A172 (cell line): Measurements from ENCODE around the gene SBF1. TPM values are rescaled to one million over a fixed set of nuclear protein-coding genes. Genes with fewer than 3 reads are reported as not detected.
"Not testable (repeated sequence)": the region's sequence is repeated elsewhere in the genome, so short reads cannot be mapped to it uniquely, and the experiment has no call there.

Experiments used
- DNase-seq: peaks from one replicate; pipeline ENCODE4 v3.0.0-alpha.2; 2015; ENCODE audit warnings: low spot score
- total RNA-seq: library from RNA; depleted of rRNA; stranded (reverse); fragments of >200 nt; shearing (Covaris generic); gene quantifications from 2 replicates; pipeline ENCODE4 v1.2.3, GENCODE V29; 2014; rRNA removed

SBF1 gene
- total RNA-seq, 1 experiment from 2014 or later, result 48.2 TPM

GRCh38 chr22:50397371-50398060 lies 77.3 kb downstream of the SBF1 start:
- DNase-seq, result not testable (repeated sequence)

- no peak for DNase-seq
Observed at GRCh38 chr22:50396751-50397370, 78.0 kb downstream of the SBF1 start.

Other genes starting within 250 kb of the SBF1 start
- 8.9 and 10.6 TPM in 2 replicates for gene TUBGCP6, start 230.0 kb downstream of the SBF1 start, total RNA-seq
- 11.4 and 12.6 TPM in 2 replicates for gene HDAC10, start 223.8 kb downstream of the SBF1 start, total RNA-seq
- 31.4 and 32.2 TPM in 2 replicates for gene MAPK12, start 213.4 kb downstream of the SBF1 start, total RNA-seq
- gene MAPK11, start 204.7 kb downstream of the SBF1 start, total RNA-seq, result 13.4 and 15.4 TPM in 2 replicates
- 64.9 and 65.0 TPM in 2 replicates for gene PLXNB2, start 167.4 kb downstream of the SBF1 start, total RNA-seq
- gene DENND6B, start 148.0 kb downstream of the SBF1 start, total RNA-seq, result 1.2 and 2.9 TPM in 2 replicates
- 28.0 and 36.6 TPM in 2 replicates for gene PPP6R2, start 131.7 kb downstream of the SBF1 start, total RNA-seq
- gene ADM2, start 6.5 kb upstream of the SBF1 start, total RNA-seq, result not detected in 2 replicates
- not detected in 2 replicates for gene MIOX, start 11.8 kb upstream of the SBF1 start, total RNA-seq
- gene LMF2, start 32.7 kb upstream of the SBF1 start, total RNA-seq, result 21.3 and 28.7 TPM in 2 replicates
- 51.8 and 55.6 TPM in 2 replicates for gene NCAPH2, start 33.2 kb upstream of the SBF1 start, total RNA-seq
- gene SCO2, start 50.6 kb upstream of the SBF1 start, total RNA-seq, result 8.0 and 9.5 TPM in 2 replicates
- gene TYMP, start 55.0 kb upstream of the SBF1 start, total RNA-seq, result 0.10 and 0.31 TPM in 2 replicates
- gene KLHDC7B, start 70.9 kb upstream of the SBF1 start, total RNA-seq, result 0.17 TPM in 1 of 2 replicates, not detected in the other
- gene SYCE3, start 87.9 kb upstream of the SBF1 start, total RNA-seq, result 2.5 TPM in 1 of 2 replicates, not detected in the other
- 6.4 and 13.8 TPM in 2 replicates for gene CPT1B, start 103.4 kb upstream of the SBF1 start, total RNA-seq
- 27.9 and 30.7 TPM in 2 replicates for gene CHKB, start 107.8 kb upstream of the SBF1 start, total RNA-seq
- 7.9 and 10.8 TPM in 2 replicates for gene MAPK8IP2, start 125.8 kb upstream of the SBF1 start, total RNA-seq
- 12.8 and 14.3 TPM in 2 replicates for gene ARSA, start 153.1 kb upstream of the SBF1 start, total RNA-seq
- 0.84 and 0.98 TPM in 2 replicates for gene SHANK3, start 197.8 kb upstream of the SBF1 start, total RNA-seq